ENCODE measurements around the gene HS2ST1. TPM values are rescaled to one million over a fixed set of nuclear protein-coding genes. Genes with fewer than 3 reads are reported as not detected.

Gene HS2ST1
- total RNA-seq, 1 experiment from 2014 or later, result 35.0 TPM

DNA sequence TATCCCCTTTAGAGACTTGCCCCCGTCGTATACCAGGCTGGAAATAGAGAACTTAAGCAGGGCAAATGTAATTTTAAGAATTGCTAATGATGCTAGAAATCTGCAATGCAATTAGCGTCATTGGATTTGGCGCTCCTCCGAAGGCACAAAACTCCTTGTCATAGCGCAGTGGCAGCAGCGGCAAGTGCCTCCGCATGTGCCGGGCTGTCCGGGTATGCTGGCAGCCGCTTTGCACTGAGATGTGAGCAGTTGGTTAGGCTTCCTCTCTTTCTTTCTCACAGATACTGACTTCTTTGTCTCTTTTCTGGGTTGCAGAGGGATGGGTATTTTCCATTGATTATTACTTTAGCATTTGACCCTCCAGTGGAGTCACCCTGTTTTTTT lies 220.9 kb downstream of the HS2ST1 start:
- no TSS peak for BruUV-seq (replicated peaks)
- H3K4me1 ChIP-seq (replicated peaks; ENCODE audit: insufficient read depth), result peaks cover 9% of the 10 kb centered on the region
- H3F3A ChIP-seq (ENCODE audit: insufficient read depth, low read depth), result peaks cover 7% of the 10 kb centered on the region
- no peak overlapping the region for H3K27ac ChIP-seq
- H3K36me3 ChIP-seq (ENCODE audit: low read depth), result no peaks in the 10 kb centered on the region
- H3K79me2 ChIP-seq (ENCODE audit: low read depth), result no peaks in the 10 kb centered on the region
- H4K20me1 ChIP-seq (ENCODE audit: insufficient read depth), result no peaks in the 10 kb centered on the region
- H3K9me2 ChIP-seq (ENCODE audit: insufficient read depth), result no peaks in the 10 kb centered on the region
- no peaks in the 10 kb centered on the region for H3K27me3 ChIP-seq (ENCODE audit: insufficient read depth, low read depth)
- CTCF ChIA-PET, result no interaction called here
- H2AFZ ChIP-seq, result no peak overlapping the region
- POLR2A ChIA-PET (ENCODE audit: unreplicated experiment), result no interaction called here
- TF ChIP-seq, protein P1, sequence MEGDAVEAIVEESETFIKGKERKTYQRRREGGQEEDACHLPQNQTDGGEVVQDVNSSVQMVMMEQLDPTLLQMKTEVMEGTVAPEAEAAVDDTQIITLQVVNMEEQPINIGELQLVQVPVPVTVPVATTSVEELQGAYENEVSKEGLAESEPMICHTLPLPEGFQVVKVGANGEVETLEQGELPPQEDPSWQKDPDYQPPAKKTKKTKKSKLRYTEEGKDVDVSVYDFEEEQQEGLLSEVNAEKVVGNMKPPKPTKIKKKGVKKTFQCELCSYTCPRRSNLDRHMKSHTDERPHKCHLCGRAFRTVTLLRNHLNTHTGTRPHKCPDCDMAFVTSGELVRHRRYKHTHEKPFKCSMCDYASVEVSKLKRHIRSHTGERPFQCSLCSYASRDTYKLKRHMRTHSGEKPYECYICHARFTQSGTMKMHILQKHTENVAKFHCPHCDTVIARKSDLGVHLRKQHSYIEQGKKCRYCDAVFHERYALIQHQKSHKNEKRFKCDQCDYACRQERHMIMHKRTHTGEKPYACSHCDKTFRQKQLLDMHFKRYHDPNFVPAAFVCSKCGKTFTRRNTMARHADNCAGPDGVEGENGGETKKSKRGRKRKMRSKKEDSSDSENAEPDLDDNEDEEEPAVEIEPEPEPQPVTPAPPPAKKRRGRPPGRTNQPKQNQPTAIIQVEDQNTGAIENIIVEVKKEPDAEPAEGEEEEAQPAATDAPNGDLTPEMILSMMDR (conservative IDR thresholded peaks at IDR 0.05), result no peak
- TF ChIP-seq EZH2 (IDR thresholded peaks at IDR 0.05; ENCODE audit: low read depth), result no peak
- H3K4me2 ChIP-seq, result no peak overlapping the region
- intact Hi-C loops (cut with micrococcal nuclease; ENCODE audit: unreplicated experiment), result loop anchor here (2.0 kb wide), 1 partner anchor 157 kb away; no protein-coding TSS in a partner anchor
- no peak for DNase-seq
- H3K4me3 ChIP-seq, result no peak overlapping the region
- H3K9me3 ChIP-seq (ENCODE audit: insufficient read depth, low read depth), result no peaks in the 10 kb centered on the region; the same call in 1 of the 2 replicates

DNA sequence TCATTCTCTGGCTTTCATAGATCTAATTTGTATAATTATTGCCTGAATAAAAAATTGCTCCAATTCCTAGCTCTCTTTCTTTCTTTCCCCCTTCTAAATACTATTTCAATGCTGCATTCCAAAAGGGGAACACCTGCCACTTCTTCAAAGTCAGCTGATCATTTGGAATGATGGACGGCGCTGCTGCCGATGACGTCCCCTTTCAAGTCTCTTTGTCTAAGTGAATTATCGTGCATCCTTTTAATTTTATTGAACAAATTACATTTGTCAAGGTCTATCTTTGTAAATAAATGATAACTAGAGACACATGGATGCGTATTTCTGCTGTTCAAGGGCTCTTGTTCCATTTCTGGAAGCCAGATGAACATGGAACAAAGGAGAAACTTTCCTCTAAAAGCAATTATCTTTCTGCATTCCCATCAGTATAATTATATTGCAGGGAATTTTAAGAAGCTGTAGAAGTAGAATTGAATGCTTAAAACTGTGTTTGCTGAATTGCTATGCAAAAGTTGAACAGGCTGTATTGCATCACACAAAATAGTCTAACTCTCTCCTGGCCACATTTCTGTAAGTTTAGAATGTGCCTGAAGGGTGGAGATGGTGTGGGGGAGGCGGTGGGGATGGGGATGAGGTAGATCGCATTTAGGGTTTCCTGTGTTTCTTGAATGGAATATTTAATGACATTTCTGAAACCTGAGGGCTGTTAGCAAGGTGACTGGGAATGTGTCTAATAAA lies 222.3 kb downstream of the HS2ST1 start:
- CTCF ChIA-PET, result no interaction called here
- Histone ChIP-seq H3K27me3 (ENCODE audit: insufficient read depth, low read depth) (no peaks in the 10 kb centered on the region), H3K9me2 (ENCODE audit: insufficient read depth) (no peaks in the 10 kb centered on the region), H3K9me3 (ENCODE audit: insufficient read depth, low read depth) (peaks cover under 1% of the 10 kb centered on the region; the same call in 1 of the 2 replicates), H3K79me2 (ENCODE audit: low read depth) (no peaks in the 10 kb centered on the region), H3K4me2 (no peak overlapping the region), H3K4me3 (no peak overlapping the region), H4K20me1 (ENCODE audit: insufficient read depth) (no peaks in the 10 kb centered on the region), H3F3A (ENCODE audit: insufficient read depth, low read depth) (peaks cover 18% of the 10 kb centered on the region), H3K27ac (no peak overlapping the region), H3K4me1 (replicated peaks; ENCODE audit: insufficient read depth) (peaks cover 23% of the 10 kb centered on the region), H2AFZ (no peak overlapping the region), H3K36me3 (ENCODE audit: low read depth) (no peaks in the 10 kb centered on the region)
- BruUV-seq (replicated peaks), result no TSS peak
- POLR2A ChIA-PET (ENCODE audit: unreplicated experiment), result no interaction called here
- intact Hi-C loops (cut with micrococcal nuclease; ENCODE audit: unreplicated experiment), result no loop called here
- DNase-seq, result no peak
- TF ChIP-seq, protein P1 (conservative IDR thresholded peaks at IDR 0.05), result no peak
- no peak for TF ChIP-seq EZH2 (IDR thresholded peaks at IDR 0.05; ENCODE audit: low read depth)

DNA sequence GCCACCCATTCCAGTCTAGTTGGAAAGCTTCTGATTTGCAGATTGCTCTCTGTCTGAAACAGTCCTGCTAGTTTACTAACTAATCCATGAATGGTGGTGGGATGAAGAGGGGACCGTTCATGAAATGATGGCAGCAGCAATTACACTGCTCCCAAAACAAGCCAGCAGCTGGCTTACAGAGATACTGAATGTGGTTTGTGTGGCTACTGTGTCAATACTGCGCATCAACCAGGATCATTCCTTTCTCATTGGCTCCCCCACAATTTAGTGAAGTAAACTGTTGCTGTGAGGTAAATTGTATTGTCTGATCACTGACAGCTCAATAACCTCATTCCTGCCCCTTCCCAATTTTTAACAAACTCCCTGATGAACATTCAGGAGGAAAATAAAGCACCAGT lies 222.9 kb downstream of the HS2ST1 start:
- intact Hi-C loops (cut with micrococcal nuclease; ENCODE audit: unreplicated experiment), result no loop called here
- no peaks in the 10 kb centered on the region for H3K9me2 ChIP-seq (ENCODE audit: insufficient read depth)
- H4K20me1 ChIP-seq (ENCODE audit: insufficient read depth), result no peaks in the 10 kb centered on the region
- no peaks in the 10 kb centered on the region for H3K79me2 ChIP-seq (ENCODE audit: low read depth)
- H3K9me3 ChIP-seq (ENCODE audit: insufficient read depth, low read depth), result peaks cover 4% of the 10 kb centered on the region; the same call in 1 of the 2 replicates
- no peak overlapping the region for H3K4me3 ChIP-seq
- peaks cover 29% of the 10 kb centered on the region for H3K4me1 ChIP-seq (replicated peaks; ENCODE audit: insufficient read depth)
- ChIA-PET CTCF (no interaction called here), POLR2A (ENCODE audit: unreplicated experiment) (no interaction called here)
- no peaks in the 10 kb centered on the region for H3K36me3 ChIP-seq (ENCODE audit: low read depth)
- H3K27me3 ChIP-seq (ENCODE audit: insufficient read depth, low read depth), result no peaks in the 10 kb centered on the region
- no peak overlapping the region for H3K27ac ChIP-seq
- no TSS peak for BruUV-seq (replicated peaks)
- no peak for DNase-seq
- no peak overlapping the region for H3K4me2 ChIP-seq
- H2AFZ ChIP-seq, result no peak overlapping the region
- H3F3A ChIP-seq (ENCODE audit: insufficient read depth, low read depth), result peaks cover 18% of the 10 kb centered on the region
- no peak for TF ChIP-seq EZH2 (IDR thresholded peaks at IDR 0.05; ENCODE audit: low read depth)
- TF ChIP-seq, protein P1 (conservative IDR thresholded peaks at IDR 0.05), result no peak

Measured in PC-9 (cell line).